Colonic mucosa (tissue), 4 donors: ENCODE measurements around the gene SCAF1. TPM values are rescaled to one million over a fixed set of nuclear protein-coding genes. Genes with fewer than 3 reads are reported as not detected.

Experiments used
- DNase-seq: peaks from one replicate; pipeline ENCODE4 v3.0.0-alpha.2; 2020
- H3K27ac ChIP-seq: fragments of 200-600 bp; one replicate; pipeline ENCODE4 v1.8.0; 2021
- H3K27me3 ChIP-seq: fragments of 200-600 bp; one replicate; pipeline ENCODE4 v1.8.0; 2021
- H3K36me3 ChIP-seq: fragments of 200-600 bp; one replicate; pipeline ENCODE4 v1.8.0; 2021
- H3K4me1 ChIP-seq: fragments of 200-600 bp; one replicate; pipeline ENCODE4 v1.8.0; 2021; ENCODE audit warnings: mild to moderate bottlenecking
- H3K4me3 ChIP-seq: fragments of 200-600 bp; one replicate; pipeline ENCODE4 v1.8.0; 2021
- H3K9ac ChIP-seq, 2 donors: one replicate each; pipeline ENCODE4 v1.7.0; 2013; ENCODE audit warnings: control low read depth in 2 of 2, low read depth in 2 of 2, low read length in 2 of 2
- H3K9me3 ChIP-seq: fragments of 200-600 bp; one replicate; pipeline ENCODE4 v1.8.0; 2021
- intact Hi-C: fragments of 100-400 bp; cut with DNase I; formaldehyde crosslinking; loops from one replicate; pipeline ENCODE4 v1.14.1; 2022
- total RNA-seq, 2 donors: library from RNA; stranded (reverse); fragmentation: NEBNext Ultra II Directional in 1 of 2; extraction: Animal tissue kit (Norgen Biotek cat#: 25700) in 1 of 2; gene quantifications; one replicate each; pipeline ENCODE4 v1.2.1, GENCODE V29; 2021
- TF ChIP-seq, protein P1 (sequence below): fragments of 200-600 bp; IDR thresholded peaks from one replicate; pipeline ENCODE4 v1.8.0; 2022; ENCODE audit warnings: antibody characterized with exemption, mild to moderate bottlenecking
- donor health status: healthy.
- donor health status: DM: no; HTN: no; CAD: no.
- donor health status: DM: no; HTN: no; CAD: no.

SCAF1 gene
- total RNA-seq, 2 donors from 2014 or later: 54.2 to 85.7 TPM

DNA sequence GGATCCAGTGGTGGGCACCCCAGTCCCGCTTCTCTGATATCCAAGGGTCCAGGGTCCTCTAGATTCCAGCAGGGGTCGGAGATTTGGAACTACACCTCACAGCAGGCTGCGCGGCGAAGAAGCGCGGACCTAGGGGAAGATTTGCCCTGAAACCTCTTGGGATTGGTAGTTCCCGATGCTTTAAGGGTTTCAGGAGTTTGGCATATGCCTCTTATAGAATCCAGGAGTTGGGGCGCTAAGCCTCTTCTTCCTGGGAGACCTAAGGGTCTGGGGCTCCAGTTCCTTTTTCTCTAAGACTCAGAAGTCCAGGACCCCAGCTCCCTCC, 24.1 kb downstream of the SCAF1 start:
- TF ChIP-seq, protein P1, sequence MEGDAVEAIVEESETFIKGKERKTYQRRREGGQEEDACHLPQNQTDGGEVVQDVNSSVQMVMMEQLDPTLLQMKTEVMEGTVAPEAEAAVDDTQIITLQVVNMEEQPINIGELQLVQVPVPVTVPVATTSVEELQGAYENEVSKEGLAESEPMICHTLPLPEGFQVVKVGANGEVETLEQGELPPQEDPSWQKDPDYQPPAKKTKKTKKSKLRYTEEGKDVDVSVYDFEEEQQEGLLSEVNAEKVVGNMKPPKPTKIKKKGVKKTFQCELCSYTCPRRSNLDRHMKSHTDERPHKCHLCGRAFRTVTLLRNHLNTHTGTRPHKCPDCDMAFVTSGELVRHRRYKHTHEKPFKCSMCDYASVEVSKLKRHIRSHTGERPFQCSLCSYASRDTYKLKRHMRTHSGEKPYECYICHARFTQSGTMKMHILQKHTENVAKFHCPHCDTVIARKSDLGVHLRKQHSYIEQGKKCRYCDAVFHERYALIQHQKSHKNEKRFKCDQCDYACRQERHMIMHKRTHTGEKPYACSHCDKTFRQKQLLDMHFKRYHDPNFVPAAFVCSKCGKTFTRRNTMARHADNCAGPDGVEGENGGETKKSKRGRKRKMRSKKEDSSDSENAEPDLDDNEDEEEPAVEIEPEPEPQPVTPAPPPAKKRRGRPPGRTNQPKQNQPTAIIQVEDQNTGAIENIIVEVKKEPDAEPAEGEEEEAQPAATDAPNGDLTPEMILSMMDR: no peak
- intact Hi-C loops: no loop called here
- Histone ChIP-seq H3K27ac (peak overlapping the region; percentile 91), H3K27me3 (no peaks in the 10 kb centered on the region), H3K4me3 (peak overlapping the region; percentile 60), H3K9ac (peak overlapping the region; percentile 74 to 100), H3K9me3 (no peaks in the 10 kb centered on the region), H3K36me3 (no peaks in the 10 kb centered on the region), H3K4me1 (peaks cover 12% of the 10 kb centered on the region)
- no peak for DNase-seq

DNA sequence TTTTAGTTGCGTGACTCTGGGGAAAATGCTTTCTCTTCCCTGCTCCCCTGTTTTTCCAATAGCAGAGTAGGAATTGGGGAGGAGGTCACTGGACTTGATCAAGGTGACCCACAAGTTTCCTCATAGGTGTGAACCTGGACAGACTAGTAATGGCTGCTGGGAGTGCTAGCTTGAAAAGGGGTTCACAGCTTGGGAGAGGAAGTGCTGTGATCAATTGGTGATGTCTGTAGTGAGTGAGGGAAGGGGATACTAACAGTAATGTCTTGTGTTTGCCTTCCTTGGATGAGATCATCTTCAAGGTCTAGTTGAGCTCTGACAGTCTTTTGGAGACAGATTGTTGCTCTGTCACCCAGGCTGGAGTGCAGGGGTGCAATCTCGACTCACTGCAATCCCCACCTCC, 25.5 kb downstream of the SCAF1 start:
- intact Hi-C loops: no loop called here
- TF ChIP-seq, protein P1: no peak
- no peaks in the 10 kb centered on the region for H3K36me3 ChIP-seq

DNA sequence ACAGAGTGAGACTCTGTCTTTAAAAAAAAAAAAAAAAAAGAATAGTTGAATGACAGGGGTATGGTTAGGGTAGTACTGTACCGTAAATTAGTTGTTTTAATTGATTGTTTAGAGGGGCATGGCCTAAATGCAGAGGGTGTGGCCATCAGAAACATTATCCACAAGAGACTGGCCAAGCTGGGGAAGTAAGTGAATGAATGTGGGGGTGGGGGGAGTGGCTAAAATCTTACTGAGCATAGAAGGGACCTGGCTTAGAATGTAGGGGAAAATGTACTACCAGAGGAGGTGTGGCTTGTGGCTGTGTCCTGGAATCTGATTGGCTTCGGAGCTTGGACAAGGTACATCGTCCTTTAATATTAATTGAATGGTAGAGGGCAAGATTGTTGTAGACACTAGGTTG, 27.5 kb downstream of the SCAF1 start:
- no peaks in the 10 kb centered on the region for H3K36me3 ChIP-seq
- H3K4me1 ChIP-seq: peaks cover 7% of the 10 kb centered on the region
- intact Hi-C loops: no loop called here
- no peaks in the 10 kb centered on the region for H3K9me3 ChIP-seq
- no peak for DNase-seq
- TF ChIP-seq, protein P1: no peak
- no peak overlapping the region for H3K9ac ChIP-seq
- no peaks in the 10 kb centered on the region for H3K27me3 ChIP-seq
- H3K4me3 ChIP-seq: no peak overlapping the region
- no peak overlapping the region for H3K27ac ChIP-seq

More for the DNA sequence above, 25.5 kb downstream of the SCAF1 start:
- Histone ChIP-seq H3K9me3 (no peaks in the 10 kb centered on the region), H3K27ac (no peak overlapping the region), H3K4me3 (no peak overlapping the region), H3K27me3 (no peaks in the 10 kb centered on the region), H3K9ac (no peak overlapping the region), H3K4me1 (peaks cover 12% of the 10 kb centered on the region)
- no peak for DNase-seq

DNA sequence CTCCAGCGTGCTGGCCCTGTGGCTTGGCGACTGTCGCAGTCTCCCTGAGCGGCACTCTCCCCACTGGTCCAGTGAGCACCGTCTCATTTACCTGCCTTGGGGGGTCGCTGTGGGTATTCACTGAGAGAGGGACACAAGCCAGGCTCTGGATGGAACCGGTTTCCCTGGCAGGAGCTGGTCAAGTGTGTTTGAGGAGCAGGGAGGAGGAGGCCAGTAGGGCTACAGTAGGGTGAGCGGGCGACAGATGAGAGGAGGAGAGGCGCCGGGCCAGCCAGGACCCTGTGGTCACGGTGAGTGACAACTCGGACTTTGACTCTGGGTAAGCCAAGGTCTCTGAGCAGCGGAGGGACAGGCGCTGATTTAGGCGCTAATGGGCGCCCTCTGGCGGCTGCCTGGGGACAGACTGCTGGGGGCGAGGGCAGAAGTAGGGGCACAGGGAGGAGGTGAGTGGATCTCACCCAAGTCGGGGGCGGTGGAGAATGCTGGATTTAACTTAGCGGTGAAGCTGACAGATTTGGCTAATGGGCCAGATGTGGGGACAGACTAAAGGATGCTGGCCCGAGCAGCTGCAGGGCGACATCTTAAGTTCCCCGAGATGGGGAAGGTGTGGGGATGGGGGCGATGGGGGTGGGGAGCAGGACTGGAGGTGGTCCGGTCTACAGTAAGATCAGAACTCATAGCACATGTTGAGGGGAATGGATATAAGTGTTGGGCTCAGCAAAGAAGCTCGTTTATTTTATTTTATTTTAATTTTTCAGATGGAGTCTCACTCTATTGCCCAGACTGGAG, 30.3 kb downstream of the SCAF1 start:
- Histone ChIP-seq H3K4me1 (no peaks in the 10 kb centered on the region), H3K9me3 (no peaks in the 10 kb centered on the region), H3K4me3 (no peak overlapping the region), H3K27me3 (no peaks in the 10 kb centered on the region), H3K36me3 (no peaks in the 10 kb centered on the region), H3K9ac (peak overlapping the region; percentile 37 to 61), H3K27ac (peak overlapping the region; percentile 24)
- intact Hi-C loops: loop anchor here (5.0 kb wide), 2 partner anchors 95 to 165 kb away; no protein-coding TSS in a partner anchor
- peak; percentile 84 for DNase-seq
- TF ChIP-seq, protein P1: peak; percentile 86

DNA sequence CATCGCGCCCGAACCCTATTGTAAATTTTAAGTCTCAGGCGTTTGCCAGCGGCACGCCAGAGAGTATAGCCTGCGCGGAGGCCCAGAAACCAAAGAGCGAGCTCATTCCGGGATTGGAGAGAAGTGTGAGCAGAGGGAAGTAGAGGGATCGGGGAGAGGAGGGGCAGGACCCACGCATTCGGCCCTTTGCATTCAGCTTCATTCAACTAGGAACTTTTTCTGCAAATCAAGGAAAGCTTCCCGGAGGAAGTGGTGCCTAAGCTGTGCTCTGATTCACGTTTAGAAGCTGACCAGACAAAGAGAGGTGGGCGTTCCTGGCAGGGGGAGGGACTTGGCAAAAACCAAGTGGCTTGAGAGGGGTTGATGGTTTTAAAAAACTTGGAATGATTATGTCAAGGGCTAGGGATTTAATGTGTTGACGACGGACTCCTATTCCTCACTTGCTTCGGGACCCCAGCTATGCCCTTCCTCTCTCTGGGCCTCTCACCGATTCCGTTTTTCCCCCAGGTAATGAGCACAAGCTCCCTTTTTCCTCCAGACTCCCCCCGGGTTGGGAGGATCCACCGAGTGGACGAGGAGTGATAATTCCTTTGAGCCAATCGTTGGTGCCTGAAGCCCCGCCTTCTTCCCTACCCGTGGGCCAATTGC, 34.3 kb downstream of the SCAF1 start:
- peak; percentile 90 for DNase-seq
- Histone ChIP-seq H3K4me3 (peak overlapping the region; percentile 29), H3K9me3 (no peaks in the 10 kb centered on the region), H3K9ac (peak overlapping the region; percentile 28 to 81), H3K27ac (peak overlapping the region; percentile 88), H3K36me3 (no peaks in the 10 kb centered on the region), H3K4me1 (peaks cover 12% of the 10 kb centered on the region), H3K27me3 (no peaks in the 10 kb centered on the region)
- TF ChIP-seq, protein P1: no peak
- intact Hi-C loops: no loop called here
